H1 (cell line): ENCODE data around the gene COL11A2. TPM values are rescaled to one million over a fixed set of nuclear protein-coding genes. Genes with fewer than 3 reads are reported as not detected.

Source experiments
- CTCF ChIA-PET: fragments of 300-600 bp; sonication (Branson Sonifier 250); formaldehyde crosslinking; loops from one replicate; lab custom pipeline; 2021; ENCODE audit not compliant: partially characterized antibody; lab: Charles Lee
- POLR2A ChIA-PET: fragments of 300-600 bp; sonication (Branson Sonifier 250); formaldehyde crosslinking; loops from one replicate; lab custom pipeline; 2021; ENCODE audit warnings: inconsistent platforms; ENCODE audit not compliant: partially characterized antibody; lab: Charles Lee
- DNase-seq, 2 experiments: peaks; one replicate each; pipeline versions ENCODE4 v3.0.0 to v3.0.0-alpha.2; 2010 to 2022; ENCODE audit warnings: low spot score in 2 of 2, low read depth in 1 of 2, mixed read lengths in 1 of 2
- FAIRE-seq: peaks from 2 replicates; lab custom pipeline; 2011; peaks lifted over from hg19 to GRCh38; lab: Jason Lieb, UNC
- H2AFZ ChIP-seq: 2 replicates; pipeline ENCODE4 v1.8.1; 2012; ENCODE audit warnings: low read length, inconsistent platforms
- H2AK5ac ChIP-seq: 2 replicates; pipeline ENCODE4 v1.6.1; 2013; ENCODE audit warnings: low read depth, low read length
- H2BK120ac ChIP-seq: replicated peaks from 2 replicates; pipeline ENCODE3; 2013; ENCODE audit warnings: low read depth, low read length, inconsistent platforms
- H2BK12ac ChIP-seq: 2 replicates; pipeline ENCODE4 v1.6.1; 2013; ENCODE audit warnings: low read depth, low read length
- H2BK15ac ChIP-seq: 2 replicates; pipeline ENCODE4 v1.6.1; 2013; ENCODE audit warnings: low read length
- H2BK20ac ChIP-seq: 2 replicates; pipeline ENCODE4 v1.6.1; 2013; ENCODE audit warnings: low read length
- H2BK5ac ChIP-seq: 2 replicates; pipeline ENCODE4 v1.6.1; 2013; ENCODE audit warnings: low read depth, low read length
- H3K14ac ChIP-seq: 2 replicates; pipeline ENCODE4 v1.6.1; 2013; ENCODE audit warnings: inconsistent platforms; ENCODE audit not compliant: insufficient read length
- H3K18ac ChIP-seq: 2 replicates; pipeline ENCODE4 v1.6.1; 2013; ENCODE audit warnings: low read length; ENCODE audit errors: extremely low read depth
- H3K23ac ChIP-seq: 2 replicates; pipeline ENCODE4 v1.6.1; 2013; ENCODE audit warnings: inconsistent platforms; ENCODE audit not compliant: insufficient read length
- H3K23me2 ChIP-seq: 2 replicates; pipeline ENCODE4 v1.6.1; 2013; ENCODE audit warnings: low read depth, low read length
- H3K27ac ChIP-seq: 2 replicates; pipeline ENCODE4 v1.6.1; 2011; ENCODE audit warnings: low read depth, low read length, inconsistent platforms
- H3K27me3 ChIP-seq, 4 experiments: replicated peaks in 1 of 4; 1 replicate in 1 of 4; 2 replicates in 3 of 4; pipeline versions ENCODE4 v1.6.1 to v1.8.1; 2011 to 2013; ENCODE audit warnings: low read length in 3 of 4, mild to moderate bottlenecking in 3 of 4, inconsistent platforms in 2 of 4, mixed read lengths in 2 of 4, moderate library complexity in 1 of 4; ENCODE audit not compliant: control insufficient read depth in 3 of 4, insufficient read depth in 3 of 4; ENCODE audit errors: extremely low read depth in 1 of 4
- H3K36me3 ChIP-seq, 4 experiments: 2 replicates each; pipeline versions ENCODE4 v1.6.1 to v1.8.1; 2011 to 2013; ENCODE audit warnings: mild to moderate bottlenecking in 4 of 4, low read length in 3 of 4, moderate library complexity in 2 of 4, control low read depth in 1 of 4, inconsistent platforms in 1 of 4; ENCODE audit not compliant: insufficient read depth in 4 of 4, control insufficient read depth in 2 of 4
- H3K4ac ChIP-seq: replicated peaks from 2 replicates; pipeline ENCODE3; 2013; ENCODE audit warnings: low read length, low read depth, mixed read lengths, inconsistent platforms; ENCODE audit not compliant: insufficient read length
- H3K4me1 ChIP-seq, 4 experiments: replicated peaks in 1 of 4; 1 replicate in 1 of 4; 2 replicates in 3 of 4; pipeline versions ENCODE4 v1.6.1 to v1.8.1; 2011 to 2013; ENCODE audit warnings: low read length in 3 of 4, inconsistent platforms in 2 of 4, mixed read lengths in 1 of 4; ENCODE audit not compliant: insufficient read depth in 4 of 4, control insufficient read depth in 3 of 4
- H3K4me2 ChIP-seq, 2 experiments: 2 replicates each; pipeline versions ENCODE4 v1.6.1 to v1.8.1; 2011 to 2013; ENCODE audit warnings: low read depth in 2 of 2, low read length in 2 of 2, control low read depth in 1 of 2, inconsistent platforms in 1 of 2, mild to moderate bottlenecking in 1 of 2; ENCODE audit not compliant: insufficient read depth in 1 of 2
- H3K4me3 ChIP-seq, 4 experiments: fragments of 200-600, 300-600 bp in 1 of 4; sonication (generic), shearing (Covaris generic), sonication (Bioruptor Twin) in 1 of 4; 2 replicates each; pipeline versions ENCODE4 v1.5.1 to v1.8.1; 2011 to 2016; ENCODE audit warnings: low read length in 4 of 4, low read depth in 3 of 4, control low read depth in 2 of 4, inconsistent platforms in 2 of 4, mild to moderate bottlenecking in 2 of 4, mixed read lengths in 1 of 4, moderate library complexity in 1 of 4; ENCODE audit not compliant: insufficient read depth in 2 of 4; ENCODE audit errors: extremely low read depth in 1 of 4
- H3K56ac ChIP-seq: replicated peaks from 2 replicates; pipeline ENCODE3; 2013; ENCODE audit warnings: low read depth, mild to moderate bottlenecking, mixed read lengths, low read length, inconsistent platforms; ENCODE audit not compliant: insufficient read length
- H3K79me1 ChIP-seq: 2 replicates; pipeline ENCODE4 v1.6.1; 2013; ENCODE audit warnings: low read depth, low read length, control low read depth
- H3K79me2 ChIP-seq, 2 experiments: 2 replicates each; pipeline versions ENCODE4 v1.6.1 to v1.8.1; 2012 to 2013; ENCODE audit warnings: low read length in 2 of 2, mild to moderate bottlenecking in 2 of 2, inconsistent platforms in 1 of 2; ENCODE audit not compliant: insufficient read depth in 2 of 2, control insufficient read depth in 1 of 2
- H3K9ac ChIP-seq, 4 experiments: replicated peaks in 1 of 4; 1 replicate in 1 of 4; 2 replicates in 3 of 4; pipeline versions ENCODE4 v1.6.1 to v1.8.1; 2011 to 2013; ENCODE audit warnings: low read depth in 3 of 4, low read length in 3 of 4, control low read depth in 2 of 4, mild to moderate bottlenecking in 2 of 4, moderate library complexity in 2 of 4, inconsistent platforms in 1 of 4; ENCODE audit errors: extremely low read depth in 1 of 4
- H3K9me3 ChIP-seq, 2 experiments: 2 replicates each; pipeline versions ENCODE4 v1.6.1 to v1.8.1; 2012 to 2013; ENCODE audit warnings: mild to moderate bottlenecking in 2 of 2, moderate library complexity in 2 of 2, control low read depth in 1 of 2, inconsistent platforms in 1 of 2, low read depth in 1 of 2, low read length in 1 of 2, mixed read lengths in 1 of 2; ENCODE audit not compliant: insufficient read depth in 2 of 2
- H4K20me1 ChIP-seq, 2 experiments: replicated peaks in 1 of 2; 2 replicates each; pipeline versions ENCODE3 to v1.8.1; 2011 to 2013; ENCODE audit warnings: inconsistent platforms in 2 of 2, low read length in 2 of 2, mild to moderate bottlenecking in 1 of 2; ENCODE audit not compliant: insufficient read depth in 2 of 2, control insufficient read depth in 1 of 2
- H4K5ac ChIP-seq: 2 replicates; pipeline ENCODE4 v1.6.1; 2013; ENCODE audit warnings: low read length, low read depth, mixed read lengths, inconsistent platforms; ENCODE audit not compliant: insufficient read length
- H4K8ac ChIP-seq: 2 replicates; pipeline ENCODE4 v1.8.0; 2013; ENCODE audit warnings: mild to moderate bottlenecking, moderate library complexity, low read length, inconsistent platforms; ENCODE audit not compliant: insufficient read depth; ENCODE audit errors: extremely low read depth
- H4K91ac ChIP-seq: replicated peaks from 2 replicates; pipeline ENCODE3; 2013; ENCODE audit warnings: low read length, mixed read lengths, inconsistent platforms; ENCODE audit not compliant: insufficient read length
- CBX8 ChIP-seq: fragments of 300-800, 300-1000 bp; sonication (generic); IDR thresholded peaks from 2 replicates; pipeline ENCODE4 v1.7.1; 2016; ENCODE audit warnings: low read depth, low read length, borderline replicate concordance
- CEBPB ChIP-seq: IDR thresholded peaks from 2 replicates; pipeline ENCODE4 v1.6.1; 2012; ENCODE audit warnings: low read depth, low read length
- CREB1 ChIP-seq: IDR thresholded peaks from 2 replicates; pipeline ENCODE4 v1.6.1; 2012; ENCODE audit warnings: inconsistent platforms
- EZH2 ChIP-seq: fragments of 200-600 bp; sonication (generic); IDR thresholded peaks from 2 replicates; pipeline ENCODE4 v1.7.1; 2012; ENCODE audit warnings: low read depth, mild to moderate bottlenecking, moderate library complexity, low read length, inconsistent platforms; ENCODE audit not compliant: severe bottlenecking
- KDM5A ChIP-seq: fragments of 200-600 bp; IDR thresholded peaks from 2 replicates; pipeline ENCODE4 v1.7.1; 2012; ENCODE audit warnings: mild to moderate bottlenecking, low read length, inconsistent platforms, mixed read lengths
- NANOG ChIP-seq: IDR thresholded peaks from 2 replicates; pipeline ENCODE4 v1.6.1; 2011; ENCODE audit warnings: low read length, low read depth, mild to moderate bottlenecking, inconsistent platforms; ENCODE audit not compliant: insufficient read depth, poor library complexity, severe bottlenecking
- NRF1 ChIP-seq: IDR thresholded peaks from 2 replicates; pipeline ENCODE4 v1.6.1; 2011; ENCODE audit warnings: mild to moderate bottlenecking, low read depth, low read length, improper control_type of control experiment
- POLR2A ChIP-seq, 2 experiments: IDR thresholded peaks; 1 replicate in 1 of 2; 2 replicates in 1 of 2; pipeline ENCODE4 v1.6.1; 2011; ENCODE audit warnings: low read depth in 2 of 2, low read length in 2 of 2, mild to moderate bottlenecking in 2 of 2; ENCODE audit errors: control extremely low read depth in 1 of 2
- SIX5 ChIP-seq: IDR thresholded peaks from 2 replicates; pipeline ENCODE4 v1.6.1; 2011; ENCODE audit warnings: mild to moderate bottlenecking, low read depth, low read length
- TAF7 ChIP-seq: optimal IDR thresholded peaks from 2 replicates; pipeline ENCODE3; 2011; ENCODE audit warnings: low read depth, mild to moderate bottlenecking, inconsistent platforms, low read length, moderate library complexity, borderline replicate concordance
- YY1 ChIP-seq: IDR thresholded peaks from 2 replicates; pipeline ENCODE4 v1.6.1; 2011; ENCODE audit warnings: low read depth, mild to moderate bottlenecking, low read length
- WGBS, 2 experiments: shearing (Covaris generic) in 1 of 2; methylation state at CpG; one replicate each; pipeline versions ENCODE4 v1.1.6 to v1.1.7; 2013 to 2015; ENCODE audit warnings: low lambda C conversion rate in 2 of 2, mixed read lengths in 2 of 2, inconsistent platforms in 1 of 2, low coverage in 1 of 2, missing lambda C conversion rate in 1 of 2; ENCODE audit not compliant: insufficient replicate concordance in 2 of 2, insufficient coverage in 1 of 2, insufficient read length in 1 of 2; ENCODE audit errors: extremely low coverage in 1 of 2, missing lambda C conversion rate in 1 of 2; 5-methylcytosine and 5-hydroxymethylcytosine counted together
- polyA plus RNA-seq, 7 experiments: library from polyadenylated mRNA; depleted of rRNA in 3 of 7; stranded (reverse) in 5 of 7; unstranded in 2 of 7; fragments of >200 nt in 5 of 7; fragments of 200-250 nt in 2 of 7; gene quantifications; 1 replicate in 5 of 7; 2 replicates in 1 of 7; 4 replicates in 1 of 7; pipeline versions ENCODE4 v1.2.1 to v1.2.3, GENCODE V29; 2011 to 2013; ENCODE audit warnings: missing spikeins in 2 of 7, mixed read lengths in 2 of 7
- total RNA-seq: library from RNA; stranded (reverse); fragmentation: NEBNext Ultra II Directional; extraction: Animal tissue kit (Norgen Biotek cat#: 25700); gene quantifications from 2 replicates; pipeline ENCODE4 v1.2.1, GENCODE V29; 2021

The COL11A2 gene
- total and polyA plus RNA-seq, 2 of the 8 experiments (the other 6 are each of a cell fraction or from before 2014, with no cell fraction given) = 2.8 to 3.8 TPM

- Histone ChIP-seq H4K20me1 (no peaks in the 10 kb centered on the region), H3K9ac (no peak overlapping the region), H3K36me3 (no peaks in the 10 kb centered on the region), H4K5ac (no peak overlapping the region), H4K91ac (no peak overlapping the region), H2BK12ac (no peak overlapping the region), H3K56ac (no peak overlapping the region), H2AFZ (no peak overlapping the region), H2BK5ac (no peak overlapping the region), H2BK20ac (no peak overlapping the region), H3K9me3 (no peaks in the 10 kb centered on the region), H3K4ac (no peak overlapping the region), H3K23ac (no peak overlapping the region), H3K4me1 (no peaks in the 10 kb centered on the region; a peak in 2 of 7 replicates), H3K18ac (no peak overlapping the region), H3K4me3 (no peak overlapping the region), H2BK120ac (no peak overlapping the region), H3K27me3 (no peaks in the 10 kb centered on the region), H3K23me2 (no peaks in the 10 kb centered on the region), H3K27ac (no peak overlapping the region), H3K14ac (no peak overlapping the region), H4K8ac (peak overlapping the region; percentile 21; the same call in 1 of the 2 replicates), H2AK5ac (no peak overlapping the region), H3K79me2 (no peaks in the 10 kb centered on the region), H3K4me2 (no peak overlapping the region), H3K79me1 (no peaks in the 10 kb centered on the region), H2BK15ac (no peak overlapping the region)
- no peak for FAIRE-seq
- WGBS, 2 experiments = 87% methylated on average over 10 of the region's 10 CpGs; no CpG with 5 or more reads in 1 of the 2 experiments
- CTCF ChIA-PET = interaction anchor here (1.1 kb wide), 1 partner anchor 20 kb away, joined by 3 read pairs; no protein-coding TSS in a partner anchor
- DNase-seq = no peak
- POLR2A ChIA-PET = interaction anchor here (0.6 to 1.7 kb wide), 3 partner anchors 53 to 195 kb away, joined by 3 to 4 read pairs (median 3); no protein-coding TSS in a partner anchor
- no peak for TF ChIP-seq NANOG
- no peak for TF ChIP-seq CBX8
- no peak for TF ChIP-seq POLR2A (IDR thresholded peaks at IDR 0.05; ENCODE audit: control extremely low read depth in 1 of 2, low read depth in 2 of 2, low read length in 2 of 2)
- no peak for TF ChIP-seq CEBPB
- TF ChIP-seq KDM5A = no peak
- TF ChIP-seq SIX5 = no peak
- no peak for TF ChIP-seq TAF7
- TF ChIP-seq NRF1 = no peak
- no peak for TF ChIP-seq YY1
- no peak for TF ChIP-seq CREB1
- TF ChIP-seq EZH2 = no peak
These were observed 22.7 kb downstream of the COL11A2 start for GRCh38 chr6:33169291-33170175.
